Gastrocnemius medialis (tissue), 4 donors: ENCODE results near the gene NNT. TPM values are rescaled to one million over a fixed set of nuclear protein-coding genes. Genes with fewer than 3 reads are reported as not detected.

Source experiments
- ATAC-seq, 2 donors: fragments of 150-250 bp; one replicate each; pipeline ENCODE4 v1.9.1; 2016
- DNase-seq, 2 donors: peaks; one replicate each; pipeline ENCODE4 v3.0.0-alpha.2; 2019
- H3K27ac ChIP-seq, 4 donors: fragments of 200-600 bp; sonication (generic); 1 replicate in 1 of 4; 2 replicates in 3 of 4; pipeline ENCODE4 v1.5.1; 2016 to 2018; ENCODE audit warnings: mild to moderate bottlenecking in 2 of 4, moderate library complexity in 1 of 4
- H3K27me3 ChIP-seq, 3 donors: fragments of 200-600 bp; sonication (generic) in 2 of 3; 1 replicate in 1 of 3; 2 replicates in 2 of 3; pipeline versions ENCODE4 v1.5.1 to v1.6.0; 2016 to 2019; ENCODE audit warnings: mild to moderate bottlenecking in 1 of 3, moderate library complexity in 1 of 3
- H3K36me3 ChIP-seq, 2 donors: fragments of 200-600 bp; sonication (generic) in 1 of 2; one replicate each; pipeline ENCODE4 v1.5.1; 2017 to 2018
- H3K4me1 ChIP-seq, 2 donors: fragments of 200-600 bp; sonication (generic) in 1 of 2; one replicate each; pipeline ENCODE4 v1.5.1; 2016 to 2017; ENCODE audit warnings: mild to moderate bottlenecking in 2 of 2
- H3K4me3 ChIP-seq, 4 donors: fragments of 200-600 bp; sonication (generic) in 3 of 4; 1 replicate in 1 of 4; 2 replicates in 3 of 4; pipeline ENCODE4 v1.5.1; 2016 to 2019; ENCODE audit warnings: mild to moderate bottlenecking in 2 of 4
- H3K9me3 ChIP-seq, 3 donors: fragments of 200-600 bp; sonication (generic) in 2 of 3; 1 replicate in 1 of 3; 2 replicates in 2 of 3; pipeline ENCODE4 v1.5.1; 2016 to 2019
- POLR2A ChIP-seq, 2 donors: fragments of 450-650 bp; IDR thresholded peaks; one replicate each; pipeline ENCODE4 v1.6.1; 2017; ENCODE audit warnings: antibody characterized with exemption in 2 of 2, mild to moderate bottlenecking in 2 of 2, moderate library complexity in 2 of 2
- in situ Hi-C, 4 donors: fragments of 200-750 bp; cut with MboI; loops; one replicate each; pipeline versions ENCODE4 v1.15.0 to v1.8.0; 2017; ENCODE audit warnings: low sequenced_read_pairs in 4 of 4
- intact Hi-C: fragments of 100-400 bp; cut with DNase I; formaldehyde crosslinking; loops from one replicate; pipeline ENCODE4 v1.15.1; 2023; ENCODE audit warnings: low total_unique reads
- total RNA-seq, 4 donors: library from RNA; depleted of rRNA; stranded (reverse); fragments of >200 nt; gene quantifications; one replicate each; pipeline versions ENCODE4 v1.1.0 to v1.2.3, GENCODE V29; 2016
- TF ChIP-seq, protein P1 (sequence below), 5 experiments: fragments of 450-650 bp in 3 of 5; fragments of 200-600 bp in 2 of 5; sonication (generic) in 2 of 5; IDR thresholded peaks in 4 of 5; conservative IDR thresholded peaks in 1 of 5; 1 replicate in 4 of 5; 2 replicates in 1 of 5; pipeline ENCODE4 v1.5.1; 2016 to 2019; ENCODE audit warnings: antibody characterized with exemption in 5 of 5, mild to moderate bottlenecking in 3 of 5, moderate library complexity in 3 of 5

NNT gene
- total RNA-seq, 4 donors from 2014 or later = 90.3 to 149 (median 127) TPM

DNA sequence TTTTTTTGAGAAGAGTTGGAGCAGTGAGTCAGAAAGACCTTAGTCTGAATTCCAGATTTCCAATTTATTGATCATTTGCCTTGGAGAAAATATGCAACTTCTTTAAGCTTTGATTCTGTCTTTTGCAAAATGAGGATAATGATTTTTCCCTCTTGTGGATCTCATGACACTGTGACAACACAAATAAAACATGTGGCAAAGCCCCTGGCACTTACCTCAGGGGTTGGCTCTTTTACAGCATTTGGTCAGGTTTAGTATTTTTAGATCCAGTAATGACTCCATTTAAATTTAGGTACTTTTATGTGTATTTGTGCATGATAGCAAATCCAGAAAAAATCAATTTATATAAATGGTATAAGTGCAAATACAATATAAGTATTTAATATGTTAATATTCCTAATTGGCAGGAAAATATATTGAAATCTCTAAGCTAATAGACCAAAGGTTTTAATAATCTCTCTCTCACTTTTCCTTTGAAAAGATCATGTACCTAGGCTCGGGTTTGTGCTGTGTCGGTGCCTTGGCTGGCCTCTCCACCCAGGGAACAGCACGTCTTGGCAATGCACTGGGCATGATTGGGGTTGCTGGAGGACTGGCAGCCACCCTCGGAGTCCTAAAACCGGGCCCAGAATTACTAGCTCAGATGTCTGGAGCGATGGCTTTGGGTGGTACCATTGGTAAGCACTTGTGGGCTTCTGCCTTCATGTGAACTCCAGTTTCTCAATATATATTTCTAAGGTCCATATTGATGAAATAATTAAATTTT, 49.7 kb downstream of the NNT start:
- Histone ChIP-seq H3K27ac (peak overlapping the region; percentile 57 to 79 (median 67)), H3K4me3 (no peak overlapping the region), H3K9me3 (no peaks in the 10 kb centered on the region), H3K4me1 (peaks cover 9 to 15% of the 10 kb centered on the region in 2 donors), H3K27me3 (no peaks in the 10 kb centered on the region), H3K36me3 (peaks cover 0 to 75% of the 10 kb centered on the region in 2 donors)
- DNase-seq (peak in 1 of 2 donors; percentile 36), ATAC-seq (peak; percentile 65 to 66)
- TF ChIP-seq, protein P1, sequence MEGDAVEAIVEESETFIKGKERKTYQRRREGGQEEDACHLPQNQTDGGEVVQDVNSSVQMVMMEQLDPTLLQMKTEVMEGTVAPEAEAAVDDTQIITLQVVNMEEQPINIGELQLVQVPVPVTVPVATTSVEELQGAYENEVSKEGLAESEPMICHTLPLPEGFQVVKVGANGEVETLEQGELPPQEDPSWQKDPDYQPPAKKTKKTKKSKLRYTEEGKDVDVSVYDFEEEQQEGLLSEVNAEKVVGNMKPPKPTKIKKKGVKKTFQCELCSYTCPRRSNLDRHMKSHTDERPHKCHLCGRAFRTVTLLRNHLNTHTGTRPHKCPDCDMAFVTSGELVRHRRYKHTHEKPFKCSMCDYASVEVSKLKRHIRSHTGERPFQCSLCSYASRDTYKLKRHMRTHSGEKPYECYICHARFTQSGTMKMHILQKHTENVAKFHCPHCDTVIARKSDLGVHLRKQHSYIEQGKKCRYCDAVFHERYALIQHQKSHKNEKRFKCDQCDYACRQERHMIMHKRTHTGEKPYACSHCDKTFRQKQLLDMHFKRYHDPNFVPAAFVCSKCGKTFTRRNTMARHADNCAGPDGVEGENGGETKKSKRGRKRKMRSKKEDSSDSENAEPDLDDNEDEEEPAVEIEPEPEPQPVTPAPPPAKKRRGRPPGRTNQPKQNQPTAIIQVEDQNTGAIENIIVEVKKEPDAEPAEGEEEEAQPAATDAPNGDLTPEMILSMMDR (IDR thresholded peaks at IDR 0.05 in 4 of 5, conservative IDR thresholded peaks at IDR 0.05 in 1 of 5) = no peak
- TF ChIP-seq POLR2A (IDR thresholded peaks at IDR 0.05) = no peak
- in situ Hi-C loops (no loop called here), intact Hi-C loops (no loop called here)

DNA sequence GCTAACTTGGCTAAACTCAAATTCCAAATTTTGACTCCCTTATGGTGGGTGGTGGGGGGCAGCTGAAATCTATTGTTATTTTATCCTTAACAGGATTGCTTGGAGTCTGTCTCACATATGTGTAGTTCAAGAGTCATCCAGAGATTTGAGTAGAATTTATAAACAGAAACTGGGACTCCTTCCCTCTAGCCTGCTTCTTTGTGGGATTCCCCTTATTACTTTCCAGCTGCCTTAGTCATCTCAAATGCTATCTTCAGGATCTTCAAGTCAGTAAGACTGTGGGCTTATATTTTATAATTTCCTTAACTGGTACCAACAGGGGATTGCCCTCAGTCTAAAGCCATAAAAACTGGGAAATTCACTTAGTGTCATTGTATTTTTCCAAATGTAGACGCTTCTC, 55.5 kb downstream of the NNT start:
- Histone ChIP-seq H3K27me3 (no peaks in the 10 kb centered on the region), H3K27ac (peak overlapping the region in 3 of 4 donors; percentile 12 to 54 (median 45)), H3K9me3 (no peaks in the 10 kb centered on the region), H3K36me3 (peaks cover 0 to 50% of the 10 kb centered on the region in 2 donors), H3K4me1 (no peaks in the 10 kb centered on the region), H3K4me3 (no peak overlapping the region)
- TF ChIP-seq, protein P1 (IDR thresholded peaks at IDR 0.05 in 4 of 5, conservative IDR thresholded peaks at IDR 0.05 in 1 of 5) = no peak
- no peak for TF ChIP-seq POLR2A (IDR thresholded peaks at IDR 0.05)
- ATAC-seq (peak in 1 of 2 donors; percentile 36), DNase-seq (no peak)
- intact Hi-C loops = no loop called here
- in situ Hi-C loops = no loop called here

DNA sequence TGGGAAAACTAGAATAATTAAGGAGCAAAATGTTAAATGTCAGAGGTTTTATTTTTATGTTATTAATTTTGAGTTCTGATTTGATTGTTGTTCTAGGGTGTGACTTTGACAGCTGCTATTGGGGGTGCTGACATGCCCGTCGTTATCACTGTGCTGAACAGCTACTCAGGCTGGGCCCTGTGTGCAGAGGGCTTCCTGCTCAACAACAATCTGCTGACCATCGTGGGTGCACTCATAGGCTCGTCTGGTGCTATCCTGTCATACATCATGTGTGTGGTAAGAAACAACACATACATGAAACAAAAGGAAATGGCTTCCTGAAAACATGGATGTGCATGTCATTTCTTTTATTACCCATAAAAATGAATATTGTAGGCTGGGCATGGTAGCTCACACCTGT, 56.1 kb downstream of the NNT start:
- peaks cover 0 to 54% of the 10 kb centered on the region in 2 donors for H3K36me3 ChIP-seq
- no peaks in the 10 kb centered on the region for H3K9me3 ChIP-seq
- ATAC-seq (no peak), DNase-seq (no peak)
- H3K27me3 ChIP-seq = no peaks in the 10 kb centered on the region
- in situ Hi-C loops = no loop called here
- no peak overlapping the region for H3K4me3 ChIP-seq
- TF ChIP-seq, protein P1 (IDR thresholded peaks at IDR 0.05 in 4 of 5, conservative IDR thresholded peaks at IDR 0.05 in 1 of 5) = no peak
- TF ChIP-seq POLR2A (IDR thresholded peaks at IDR 0.05) = no peak
- intact Hi-C loops = no loop called here
- H3K27ac ChIP-seq = peak overlapping the region in 2 of 4 donors; percentile 12 to 54
- H3K4me1 ChIP-seq = peaks cover 0 to 2% of the 10 kb centered on the region in 2 donors

DNA sequence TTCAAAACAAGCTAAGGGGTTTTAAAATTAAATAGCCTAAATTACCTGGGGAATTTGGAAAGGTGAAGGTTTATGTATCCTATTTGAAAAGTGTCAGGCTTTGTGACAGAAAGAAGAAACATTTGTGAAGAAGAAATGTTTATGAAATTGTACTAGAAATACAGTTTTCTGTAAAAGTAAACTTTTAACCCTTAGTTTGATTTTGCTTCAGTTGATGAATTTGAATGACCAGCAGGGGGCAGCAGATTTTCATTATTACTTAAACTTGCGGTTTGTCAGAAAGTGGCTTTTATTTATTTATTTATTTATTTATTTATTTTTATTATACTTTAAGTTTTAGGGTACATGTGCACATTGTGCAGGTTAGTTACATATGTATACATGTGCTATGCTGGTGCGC, 58.1 kb downstream of the NNT start:
- TF ChIP-seq, protein P1 (IDR thresholded peaks at IDR 0.05 in 4 of 5, conservative IDR thresholded peaks at IDR 0.05 in 1 of 5) = peak; percentile 21 to 61 (median 37)
- TF ChIP-seq POLR2A (IDR thresholded peaks at IDR 0.05) = no peak
- ATAC-seq = no peak
- Histone ChIP-seq H3K9me3 (no peaks in the 10 kb centered on the region), H3K4me3 (no peak overlapping the region), H3K27ac (no peak overlapping the region), H3K27me3 (no peaks in the 10 kb centered on the region), H3K36me3 (peaks cover 0 to 40% of the 10 kb centered on the region in 2 donors), H3K4me1 (peaks cover 0 to 3% of the 10 kb centered on the region in 2 donors)
- DNase-seq = no peak
- intact Hi-C loops (no loop called here), in situ Hi-C loops (no loop called here)
